Suppressor macrophage (primary cell): ENCODE measurements around the gene CENPB.

Source experiments
- DNase-seq, 4 experiments: peaks; one replicate each; pipeline ENCODE4 v3.0.0-alpha.2; 2020 to 2022

CENPB gene

GRCh38 chr20:3788685-3789155 is 2.2 kb upstream of the CENPB start:
- no peak for DNase-seq

- no peak for DNase-seq
These were observed 929 bp upstream of the CENPB start for GRCh38 chr20:3787324-3788014.

- peak; percentile 59 to 78 (median 66) for DNase-seq
These were observed 435 bp downstream of the CENPB start for GRCh38 chr20:3786126-3786484.

GRCh38 chr20:3785240-3786125 is 1.1 kb downstream of the CENPB start:
- DNase-seq = no peak

- DNase-seq = no peak
These were observed 1.7 kb downstream of the CENPB start for GRCh38 chr20:3784863-3785239.

GRCh38 chr20:3784216-3784853 is 2.2 kb downstream of the CENPB start:
- DNase-seq = no peak

GRCh38 chr20:3783511-3784195 is 2.9 kb downstream of the CENPB start:
- no peak for DNase-seq

GRCh38 chr20:3783068-3783489 is 3.5 kb downstream of the CENPB start:
- no peak for DNase-seq

GRCh38 chr20:3782597-3782996 is 3.9 kb downstream of the CENPB start:
- DNase-seq = no peak

GRCh38 chr20:3781153-3781910 is 5.2 kb downstream of the CENPB start, which contains the start of gene SPEF1:
Gene SPEF1 (minus strand): TSS chr20:3781448. CDS start chr20:3781287, 161 bp downstream.
- DNase-seq = peak; percentile 86 to 95 (median 92)

- DNase-seq = no peak
These were observed 7.6 kb downstream of the CENPB start for GRCh38 chr20:3778976-3779375.

GRCh38 chr20:3777716-3778629 is 8.6 kb downstream of the CENPB start:
- DNase-seq = peak; percentile 52 to 82 (median 69)

GRCh38 chr20:3777381-3777715 is 9.2 kb downstream of the CENPB start:
- DNase-seq = no peak

- DNase-seq = peak in 2 of 4 experiments; percentile 22 to 28
These were observed 11.0 kb downstream of the CENPB start for GRCh38 chr20:3775457-3776108.

GRCh38 chr20:3771552-3772058 is 14.9 kb downstream of the CENPB start:
- DNase-seq = no peak

- peak; percentile 43 to 78 (median 66) for DNase-seq
These were observed 18.0 kb downstream of the CENPB start for GRCh38 chr20:3768342-3769130.

GRCh38 chr20:3767427-3768341 is 18.9 kb downstream of the CENPB start, which contains the start of gene ADISSP:
Gene ADISSP (minus strand): TSS chr20:3767753. CDS start chr20:3760100, 7,653 bp downstream.
- peak; percentile 98 to 99 (median 99) for DNase-seq

- DNase-seq = no peak
These were observed 19.5 kb downstream of the CENPB start for GRCh38 chr20:3767110-3767426.
